IMR-90 (cell line): Measurements from ENCODE around the gene SUPT3H. TPM values are rescaled to one million over a fixed set of nuclear protein-coding genes. Genes with fewer than 3 reads are reported as not detected.

Source experiments
- ATAC-seq: fragments of 200-7000 bp; cut with Tn5 transposase; 2 replicates; pipeline ENCODE4 v1.9.1; 2020; ENCODE audit warnings: low read depth, mild to moderate bottlenecking, moderate library complexity
- BruUV-seq: library from RNA; stranded (reverse); fragments of 400-500 nt; replicated peaks from 2 replicates; lab custom pipeline; 2021; lab: Mats Ljungman, UMichigan
- CTCF ChIA-PET: fragments of 300-600 bp; formaldehyde crosslinking; extraction: SDS; loops from one replicate; lab custom pipeline; 2021; ENCODE audit warnings: antibody characterized with exemption; lab: Yijun Ruan, JAX
- POLR2A ChIA-PET: fragments of 300-600 bp; sonication (Branson Sonifier 250); formaldehyde crosslinking; loops from one replicate; lab custom pipeline; 2022; ENCODE audit warnings: antibody characterized with exemption; ENCODE audit not compliant: unreplicated experiment; lab: Charles Lee
- DNase-seq: peaks from one replicate; pipeline ENCODE4 v3.0.0; 2013
- H2AFZ ChIP-seq: replicated peaks from 2 replicates; pipeline ENCODE3; 2013; ENCODE audit warnings: low read length, mild to moderate bottlenecking; ENCODE audit not compliant: poor library complexity
- H2AK5ac ChIP-seq: 2 replicates; pipeline ENCODE4 v1.6.1; 2013; ENCODE audit warnings: low read depth, low read length, inconsistent platforms
- H2AK9ac ChIP-seq: replicated peaks from 2 replicates; pipeline ENCODE3; 2013; ENCODE audit warnings: mild to moderate bottlenecking, low read depth, low read length, moderate library complexity; ENCODE audit not compliant: poor library complexity
- H2BK120ac ChIP-seq: 2 replicates; pipeline ENCODE4 v1.6.1; 2013; ENCODE audit warnings: low read depth, low read length, inconsistent platforms
- H2BK15ac ChIP-seq: 3 replicates; pipeline ENCODE4 v1.6.1; 2013; ENCODE audit warnings: low read depth, low read length, inconsistent platforms
- H2BK20ac ChIP-seq: 2 replicates; pipeline ENCODE4 v1.6.1; 2013; ENCODE audit warnings: low read depth, mild to moderate bottlenecking, inconsistent platforms, low read length, moderate library complexity
- H2BK5ac ChIP-seq: 2 replicates; pipeline ENCODE4 v1.6.1; 2013; ENCODE audit warnings: mild to moderate bottlenecking, low read depth, low read length, inconsistent platforms; ENCODE audit not compliant: poor library complexity, severe bottlenecking
- H3K14ac ChIP-seq: replicated peaks from 2 replicates; pipeline ENCODE4 v1.6.1; 2013; ENCODE audit warnings: low read depth, low read length, inconsistent platforms
- H3K18ac ChIP-seq: 2 replicates; pipeline ENCODE4 v1.6.1; 2013; ENCODE audit warnings: low read depth, low read length, control low read depth
- H3K23ac ChIP-seq: 2 replicates; pipeline ENCODE4 v1.6.1; 2013; ENCODE audit warnings: low read depth, low read length, inconsistent platforms
- H3K27ac ChIP-seq: 2 replicates; pipeline ENCODE4 v1.5.1; 2013; ENCODE audit warnings: mild to moderate bottlenecking, control low read depth, low read length; ENCODE audit not compliant: insufficient read depth
- H3K27me3 ChIP-seq: 2 replicates; pipeline ENCODE4 v1.6.1; 2013; ENCODE audit warnings: low read length; ENCODE audit not compliant: control insufficient read depth, insufficient read depth
- H3K36me3 ChIP-seq: 2 replicates; pipeline ENCODE4 v1.6.1; 2013; ENCODE audit warnings: low read length, mixed read lengths; ENCODE audit not compliant: control insufficient read depth, insufficient read depth
- H3K4ac ChIP-seq: 2 replicates; pipeline ENCODE4 v1.6.1; 2013; ENCODE audit warnings: low read depth, low read length, inconsistent platforms
- H3K4me1 ChIP-seq: 2 replicates; pipeline ENCODE4 v1.6.1; 2013; ENCODE audit warnings: low read length, mixed read lengths; ENCODE audit not compliant: control insufficient read depth, insufficient read depth
- H3K4me2 ChIP-seq: 2 replicates; pipeline ENCODE4 v1.6.1; 2013; ENCODE audit warnings: low read depth, mild to moderate bottlenecking, control low read depth, low read length, moderate library complexity
- H3K4me3 ChIP-seq: 2 replicates; pipeline ENCODE4 v1.5.1; 2013; ENCODE audit warnings: low read depth, mild to moderate bottlenecking, control low read depth, low read length, moderate library complexity; ENCODE audit not compliant: insufficient read depth
- H3K56ac ChIP-seq: 2 replicates; pipeline ENCODE4 v1.6.1; 2013; ENCODE audit warnings: low read length, inconsistent platforms; ENCODE audit not compliant: insufficient read depth; ENCODE audit errors: extremely low read depth
- H3K79me1 ChIP-seq, 2 experiments: 2 replicates each; pipeline ENCODE4 v1.6.1; 2013; ENCODE audit warnings: low read length in 2 of 2, inconsistent platforms in 1 of 2, low read depth in 1 of 2
- H3K9ac ChIP-seq: 2 replicates; pipeline ENCODE4 v1.6.1; 2013; ENCODE audit warnings: low read depth, low read length, control low read depth
- H3K9me1 ChIP-seq: 2 replicates; pipeline ENCODE4 v1.6.1; 2013; ENCODE audit warnings: low read length, inconsistent platforms; ENCODE audit not compliant: insufficient read depth
- H3K9me3 ChIP-seq: 2 replicates; pipeline ENCODE4 v1.6.1; 2013; ENCODE audit warnings: low read length; ENCODE audit not compliant: control insufficient read depth, insufficient read depth
- H4K20me1 ChIP-seq: 2 replicates; pipeline ENCODE4 v1.6.1; 2013; ENCODE audit warnings: low read length, inconsistent platforms; ENCODE audit not compliant: insufficient read depth
- H4K5ac ChIP-seq: 2 replicates; pipeline ENCODE4 v1.6.1; 2013; ENCODE audit warnings: mild to moderate bottlenecking, low read depth, low read length, control low read depth
- H4K8ac ChIP-seq, 2 experiments: 2 replicates each; pipeline ENCODE4 v1.6.1; 2013; ENCODE audit warnings: low read depth in 2 of 2, low read length in 2 of 2, control low read depth in 1 of 2, inconsistent platforms in 1 of 2
- H4K91ac ChIP-seq: 2 replicates; pipeline ENCODE4 v1.6.1; 2013; ENCODE audit warnings: low read depth, low read length, inconsistent platforms; ENCODE audit not compliant: insufficient read depth
- CEBPB ChIP-seq: IDR thresholded peaks from 2 replicates; pipeline ENCODE4 v1.6.1; 2012; ENCODE audit warnings: low read depth, low read length, improper control_type of control experiment
- MAFK ChIP-seq: IDR thresholded peaks from 2 replicates; pipeline ENCODE4 v1.6.1; 2012; ENCODE audit warnings: low read depth, low read length, improper control_type of control experiment
- MXI1 ChIP-seq: IDR thresholded peaks from 2 replicates; pipeline ENCODE4 v1.6.1; 2012; ENCODE audit warnings: low read depth, mild to moderate bottlenecking, low read length, moderate library complexity, borderline replicate concordance
- WGBS, 2 experiments: methylation state at CpG; one replicate each; pipeline versions ENCODE4 v1.1.5 to v1.1.7; 2013; ENCODE audit warnings: missing lambda C conversion rate in 2 of 2; ENCODE audit not compliant: insufficient read length in 1 of 2; ENCODE audit errors: extremely low coverage in 2 of 2; 5-methylcytosine and 5-hydroxymethylcytosine counted together
- dilution Hi-C: fragments of 300-500 bp; cut with HindIII; formaldehyde crosslinking; loops from one replicate; pipeline ENCODE4 v1.14.3; 2018; ENCODE audit warnings: low sequenced_read_pairs; ENCODE audit not compliant: unreplicated experiment
- in situ Hi-C: fragments of 300-500 bp; cut with MboI; formaldehyde crosslinking; loops from 3 replicates; pipeline ENCODE4 v1.14.3; 2019; ENCODE audit warnings: low sequenced_read_pairs, inconsistent platforms, mixed read lengths
- intact Hi-C: fragments of 100-400 bp; cut with micrococcal nuclease; formaldehyde crosslinking; loops from 2 replicates; pipeline ENCODE4 v1.10.0; 2022
- polyA plus RNA-seq, 3 experiments: library from polyadenylated mRNA; depleted of rRNA; stranded (reverse); fragments of >200 nt; gene quantifications; 2 replicates each; pipeline ENCODE4 v1.2.3, GENCODE V29; 2012; ENCODE audit warnings: low replicate concordance in 1 of 3
- total RNA-seq: library from RNA; depleted of rRNA; stranded (reverse); fragments of >200 nt; gene quantifications from 2 replicates; pipeline ENCODE4 v1.2.3, GENCODE V29; 2012
- TF ChIP-seq, protein P1 (sequence below): conservative IDR thresholded peaks from 2 replicates; pipeline ENCODE4 v1.5.1; 2012; ENCODE audit warnings: mild to moderate bottlenecking, low read depth, low read length, improper control_type of control experiment

SUPT3H gene
- total and polyA plus RNA-seq, 2 of the 4 experiments (the other 2 are of a cell fraction) = 4.5 to 5.0 TPM

GRCh38 chr6:45206793-45207492, 170.8 kb downstream of the SUPT3H start:
- H3K4me3 ChIP-seq = no peak overlapping the region
- H3K27ac ChIP-seq = no peak overlapping the region
- H2BK5ac ChIP-seq = no peak overlapping the region
- H2AFZ ChIP-seq = no peak overlapping the region
- in situ Hi-C loops = no loop called here
- H3K9ac ChIP-seq = no peak overlapping the region
- H3K23ac ChIP-seq = no peak overlapping the region
- H4K91ac ChIP-seq = no peak overlapping the region
- no peak overlapping the region for H3K4me2 ChIP-seq
- no peaks in the 10 kb centered on the region for H3K36me3 ChIP-seq
- no peak overlapping the region for H4K8ac ChIP-seq
- H3K9me1 ChIP-seq = no peaks in the 10 kb centered on the region
- ChIA-PET POLR2A (no interaction called here), CTCF (no interaction called here)
- H3K79me1 ChIP-seq = no peaks in the 10 kb centered on the region
- H3K9me3 ChIP-seq = peaks cover 2% of the 10 kb centered on the region; the same call in 1 of the 2 replicates
- WGBS, 2 experiments = no CpG with 5 or more reads among the region's 1 CpG
- no peak overlapping the region for H3K14ac ChIP-seq
- H4K20me1 ChIP-seq = no peaks in the 10 kb centered on the region
- no peak overlapping the region for H3K18ac ChIP-seq
- H2AK5ac ChIP-seq = no peak overlapping the region
- no peak overlapping the region for H3K56ac ChIP-seq
- H3K27me3 ChIP-seq = no peaks in the 10 kb centered on the region
- no peak overlapping the region for H2BK120ac ChIP-seq
- H3K4me1 ChIP-seq = no peaks in the 10 kb centered on the region
- H3K4ac ChIP-seq = no peak overlapping the region
- no peak overlapping the region for H2BK15ac ChIP-seq
- H2AK9ac ChIP-seq = no peak overlapping the region
- TF ChIP-seq CEBPB = no peak
- no peak for TF ChIP-seq MXI1
- TF ChIP-seq, protein P1, sequence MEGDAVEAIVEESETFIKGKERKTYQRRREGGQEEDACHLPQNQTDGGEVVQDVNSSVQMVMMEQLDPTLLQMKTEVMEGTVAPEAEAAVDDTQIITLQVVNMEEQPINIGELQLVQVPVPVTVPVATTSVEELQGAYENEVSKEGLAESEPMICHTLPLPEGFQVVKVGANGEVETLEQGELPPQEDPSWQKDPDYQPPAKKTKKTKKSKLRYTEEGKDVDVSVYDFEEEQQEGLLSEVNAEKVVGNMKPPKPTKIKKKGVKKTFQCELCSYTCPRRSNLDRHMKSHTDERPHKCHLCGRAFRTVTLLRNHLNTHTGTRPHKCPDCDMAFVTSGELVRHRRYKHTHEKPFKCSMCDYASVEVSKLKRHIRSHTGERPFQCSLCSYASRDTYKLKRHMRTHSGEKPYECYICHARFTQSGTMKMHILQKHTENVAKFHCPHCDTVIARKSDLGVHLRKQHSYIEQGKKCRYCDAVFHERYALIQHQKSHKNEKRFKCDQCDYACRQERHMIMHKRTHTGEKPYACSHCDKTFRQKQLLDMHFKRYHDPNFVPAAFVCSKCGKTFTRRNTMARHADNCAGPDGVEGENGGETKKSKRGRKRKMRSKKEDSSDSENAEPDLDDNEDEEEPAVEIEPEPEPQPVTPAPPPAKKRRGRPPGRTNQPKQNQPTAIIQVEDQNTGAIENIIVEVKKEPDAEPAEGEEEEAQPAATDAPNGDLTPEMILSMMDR = no peak
- TF ChIP-seq MAFK = no peak
- DNase-seq (no peak), ATAC-seq (no peak)
- dilution Hi-C loops = no loop called here
- no peak overlapping the region for H2BK20ac ChIP-seq
- no TSS peak for BruUV-seq
- H4K5ac ChIP-seq = no peak overlapping the region
- intact Hi-C loops = no loop called here
